22Rv1 (cell line): ENCODE data around the gene GREB1.

Experiments
- ZFX ChIP-seq: fragments of 450-650 bp; IDR thresholded peaks from 2 replicates; pipeline ENCODE4 v1.6.1; 2017; ENCODE audit warnings: antibody characterized with exemption, borderline replicate concordance
- TF ChIP-seq, protein P1 (sequence below): fragments of 450-650 bp; IDR thresholded peaks from 2 replicates; pipeline ENCODE4 v1.5.1; 2017; ENCODE audit warnings: mild to moderate bottlenecking

- TF ChIP-seq, protein P1, sequence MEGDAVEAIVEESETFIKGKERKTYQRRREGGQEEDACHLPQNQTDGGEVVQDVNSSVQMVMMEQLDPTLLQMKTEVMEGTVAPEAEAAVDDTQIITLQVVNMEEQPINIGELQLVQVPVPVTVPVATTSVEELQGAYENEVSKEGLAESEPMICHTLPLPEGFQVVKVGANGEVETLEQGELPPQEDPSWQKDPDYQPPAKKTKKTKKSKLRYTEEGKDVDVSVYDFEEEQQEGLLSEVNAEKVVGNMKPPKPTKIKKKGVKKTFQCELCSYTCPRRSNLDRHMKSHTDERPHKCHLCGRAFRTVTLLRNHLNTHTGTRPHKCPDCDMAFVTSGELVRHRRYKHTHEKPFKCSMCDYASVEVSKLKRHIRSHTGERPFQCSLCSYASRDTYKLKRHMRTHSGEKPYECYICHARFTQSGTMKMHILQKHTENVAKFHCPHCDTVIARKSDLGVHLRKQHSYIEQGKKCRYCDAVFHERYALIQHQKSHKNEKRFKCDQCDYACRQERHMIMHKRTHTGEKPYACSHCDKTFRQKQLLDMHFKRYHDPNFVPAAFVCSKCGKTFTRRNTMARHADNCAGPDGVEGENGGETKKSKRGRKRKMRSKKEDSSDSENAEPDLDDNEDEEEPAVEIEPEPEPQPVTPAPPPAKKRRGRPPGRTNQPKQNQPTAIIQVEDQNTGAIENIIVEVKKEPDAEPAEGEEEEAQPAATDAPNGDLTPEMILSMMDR = no peak
- TF ChIP-seq ZFX = no peak
These were observed 24.0 kb upstream of the GREB1 start for GRCh38 chr2:11509657-11510360.
